ENCODE data around the gene GOLGA8A.
"Not testable (repeated sequence)": the region's sequence is repeated elsewhere in the genome, so short reads cannot be mapped to it uniquely, and the experiment has no call there.

The GOLGA8A gene

GRCh38 chr15:34403899-34404298 lies 33.7 kb downstream of the GOLGA8A start:
- not testable (repeated sequence) for H3K27me3 ChIP-seq (ENCODE audit: low read depth, low read length); H3K4me3 ChIP-seq (ENCODE audit: low read depth in 1 of 2, low read length in 2 of 2); H3K9me3 ChIP-seq (ENCODE audit: control insufficient read depth in 1 of 2, low read length in 2 of 2); H3K4me1 ChIP-seq (ENCODE audit: control insufficient read depth in 1 of 2, insufficient read depth in 2 of 2, low read length in 2 of 2); H3K36me3 ChIP-seq (ENCODE audit: control insufficient read depth in 1 of 2, insufficient read depth in 2 of 2, low read length in 2 of 2); H3K27ac ChIP-seq (ENCODE audit: low read length)

- not testable (repeated sequence) for H3K36me3 ChIP-seq (ENCODE audit: control insufficient read depth in 1 of 2, insufficient read depth in 2 of 2, low read length in 2 of 2); H3K4me3 ChIP-seq (ENCODE audit: low read depth in 1 of 2, low read length in 2 of 2); H3K9me3 ChIP-seq (ENCODE audit: control insufficient read depth in 1 of 2, low read length in 2 of 2); H3K27ac ChIP-seq (ENCODE audit: low read length); H3K27me3 ChIP-seq (ENCODE audit: low read depth, low read length); H3K4me1 ChIP-seq (ENCODE audit: control insufficient read depth in 1 of 2, insufficient read depth in 2 of 2, low read length in 2 of 2)
Observed at GRCh38 chr15:34403160-34403598, 34.4 kb downstream of the GOLGA8A start.

GRCh38 chr15:34397637-34398259 lies 39.9 kb downstream of the GOLGA8A start:
- H3K27ac ChIP-seq (ENCODE audit: low read length); H3K27me3 ChIP-seq (ENCODE audit: low read depth, low read length); H3K4me1 ChIP-seq (ENCODE audit: control insufficient read depth in 1 of 2, insufficient read depth in 2 of 2, low read length in 2 of 2); H3K4me3 ChIP-seq (ENCODE audit: low read depth in 1 of 2, low read length in 2 of 2); H3K36me3 ChIP-seq (ENCODE audit: control insufficient read depth in 1 of 2, insufficient read depth in 2 of 2, low read length in 2 of 2); H3K9me3 ChIP-seq (ENCODE audit: control insufficient read depth in 1 of 2, low read length in 2 of 2): not testable (repeated sequence)

- not testable (repeated sequence) for H3K36me3 ChIP-seq (ENCODE audit: control insufficient read depth in 1 of 2, insufficient read depth in 2 of 2, low read length in 2 of 2); H3K27me3 ChIP-seq (ENCODE audit: low read depth, low read length); H3K4me3 ChIP-seq (ENCODE audit: low read depth in 1 of 2, low read length in 2 of 2); H3K9me3 ChIP-seq (ENCODE audit: control insufficient read depth in 1 of 2, low read length in 2 of 2); H3K27ac ChIP-seq (ENCODE audit: low read length); H3K4me1 ChIP-seq (ENCODE audit: control insufficient read depth in 1 of 2, insufficient read depth in 2 of 2, low read length in 2 of 2)
Observed at GRCh38 chr15:34392981-34393380, 44.6 kb downstream of the GOLGA8A start.

GRCh38 chr15:34389594-34390086 lies 48.0 kb downstream of the GOLGA8A start:
- not testable (repeated sequence) for H3K4me3 ChIP-seq (ENCODE audit: low read depth in 1 of 2, low read length in 2 of 2); H3K9me3 ChIP-seq (ENCODE audit: control insufficient read depth in 1 of 2, low read length in 2 of 2); H3K36me3 ChIP-seq (ENCODE audit: control insufficient read depth in 1 of 2, insufficient read depth in 2 of 2, low read length in 2 of 2); H3K27me3 ChIP-seq (ENCODE audit: low read depth, low read length); H3K27ac ChIP-seq (ENCODE audit: low read length); H3K4me1 ChIP-seq (ENCODE audit: control insufficient read depth in 1 of 2, insufficient read depth in 2 of 2, low read length in 2 of 2)
